Ishikawa (cell line): ENCODE results near the gene RIPOR3.

Source experiments
- CEBPB ChIP-seq: IDR thresholded peaks from 2 replicates; pipeline ENCODE4 v1.6.1; 2012
- CREB1 ChIP-seq: IDR thresholded peaks from 2 replicates; pipeline ENCODE4 v1.6.1; 2012; ENCODE audit warnings: low read depth
- EGR1 ChIP-seq: IDR thresholded peaks from 2 replicates; pipeline ENCODE4 v1.6.1; 2012
- EP300 ChIP-seq: IDR thresholded peaks from 2 replicates; pipeline ENCODE4 v1.6.1; 2012; ENCODE audit warnings: borderline replicate concordance
- FOXM1 ChIP-seq: IDR thresholded peaks from 2 replicates; pipeline ENCODE4 v1.6.1; 2012; ENCODE audit warnings: low read depth, borderline replicate concordance
- MAX ChIP-seq: IDR thresholded peaks from 2 replicates; pipeline ENCODE4 v1.6.1; 2012
- NFIC ChIP-seq: IDR thresholded peaks from 2 replicates; pipeline ENCODE4 v1.6.1; 2012
- RAD21 ChIP-seq: IDR thresholded peaks from 2 replicates; pipeline ENCODE4 v1.6.1; 2012; ENCODE audit warnings: low read depth
- TAF1 ChIP-seq: IDR thresholded peaks from 2 replicates; pipeline ENCODE4 v1.6.1; 2012; ENCODE audit warnings: low read depth, mild to moderate bottlenecking
- TCF12 ChIP-seq: IDR thresholded peaks from 2 replicates; pipeline ENCODE4 v1.6.1; 2012; ENCODE audit warnings: low read depth
- TEAD4 ChIP-seq: IDR thresholded peaks from 2 replicates; pipeline ENCODE4 v1.6.1; 2012
- USF1 ChIP-seq: IDR thresholded peaks from 2 replicates; pipeline ENCODE4 v1.6.1; 2012
- YY1 ChIP-seq: IDR thresholded peaks from 2 replicates; pipeline ENCODE4 v1.6.1; 2012; ENCODE audit warnings: low read depth
- ZBTB7A ChIP-seq: IDR thresholded peaks from 2 replicates; pipeline ENCODE4 v1.6.1; 2012; ENCODE audit warnings: low read depth
- TF ChIP-seq, protein P1 (sequence below): IDR thresholded peaks from 2 replicates; pipeline ENCODE4 v1.6.1; 2012; ENCODE audit warnings: low read depth, mild to moderate bottlenecking

RIPOR3 gene

DNA sequence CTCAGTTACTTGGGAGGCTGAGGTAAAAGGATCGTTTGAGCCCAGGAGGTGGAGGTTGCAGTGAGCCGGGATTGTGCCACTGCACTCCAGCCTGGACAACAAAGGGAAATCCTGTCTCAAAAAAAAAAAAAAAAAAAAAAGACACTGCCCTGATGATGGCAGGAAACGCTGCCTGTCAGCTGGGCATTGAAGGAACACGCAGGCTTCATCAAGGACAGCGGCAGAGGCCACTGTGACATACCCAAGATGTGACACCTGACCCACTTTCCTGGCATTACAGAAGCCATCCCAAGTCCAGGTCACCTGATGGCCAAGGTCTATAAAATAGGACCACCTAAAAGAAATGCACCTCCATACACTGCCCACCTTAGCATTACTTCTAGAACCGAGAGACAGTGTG, 75.9 kb downstream of the RIPOR3 start:
- no peak for TF ChIP-seq USF1
- TF ChIP-seq TCF12 = no peak
- TF ChIP-seq FOXM1 = no peak
- no peak for TF ChIP-seq RAD21
- no peak for TF ChIP-seq TEAD4
- TF ChIP-seq ZBTB7A = no peak
- no peak for TF ChIP-seq CEBPB
- TF ChIP-seq MAX = no peak
- no peak for TF ChIP-seq YY1
- TF ChIP-seq CREB1 = no peak
- TF ChIP-seq NFIC = no peak
- TF ChIP-seq EGR1 = no peak
- TF ChIP-seq, protein P1, sequence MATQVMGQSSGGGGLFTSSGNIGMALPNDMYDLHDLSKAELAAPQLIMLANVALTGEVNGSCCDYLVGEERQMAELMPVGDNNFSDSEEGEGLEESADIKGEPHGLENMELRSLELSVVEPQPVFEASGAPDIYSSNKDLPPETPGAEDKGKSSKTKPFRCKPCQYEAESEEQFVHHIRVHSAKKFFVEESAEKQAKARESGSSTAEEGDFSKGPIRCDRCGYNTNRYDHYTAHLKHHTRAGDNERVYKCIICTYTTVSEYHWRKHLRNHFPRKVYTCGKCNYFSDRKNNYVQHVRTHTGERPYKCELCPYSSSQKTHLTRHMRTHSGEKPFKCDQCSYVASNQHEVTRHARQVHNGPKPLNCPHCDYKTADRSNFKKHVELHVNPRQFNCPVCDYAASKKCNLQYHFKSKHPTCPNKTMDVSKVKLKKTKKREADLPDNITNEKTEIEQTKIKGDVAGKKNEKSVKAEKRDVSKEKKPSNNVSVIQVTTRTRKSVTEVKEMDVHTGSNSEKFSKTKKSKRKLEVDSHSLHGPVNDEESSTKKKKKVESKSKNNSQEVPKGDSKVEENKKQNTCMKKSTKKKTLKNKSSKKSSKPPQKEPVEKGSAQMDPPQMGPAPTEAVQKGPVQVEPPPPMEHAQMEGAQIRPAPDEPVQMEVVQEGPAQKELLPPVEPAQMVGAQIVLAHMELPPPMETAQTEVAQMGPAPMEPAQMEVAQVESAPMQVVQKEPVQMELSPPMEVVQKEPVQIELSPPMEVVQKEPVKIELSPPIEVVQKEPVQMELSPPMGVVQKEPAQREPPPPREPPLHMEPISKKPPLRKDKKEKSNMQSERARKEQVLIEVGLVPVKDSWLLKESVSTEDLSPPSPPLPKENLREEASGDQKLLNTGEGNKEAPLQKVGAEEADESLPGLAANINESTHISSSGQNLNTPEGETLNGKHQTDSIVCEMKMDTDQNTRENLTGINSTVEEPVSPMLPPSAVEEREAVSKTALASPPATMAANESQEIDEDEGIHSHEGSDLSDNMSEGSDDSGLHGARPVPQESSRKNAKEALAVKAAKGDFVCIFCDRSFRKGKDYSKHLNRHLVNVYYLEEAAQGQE = no peak
- no peak for TF ChIP-seq EP300
- TF ChIP-seq TAF1 = no peak

- no peak for TF ChIP-seq FOXM1
- no peak for TF ChIP-seq USF1
- TF ChIP-seq YY1 = no peak
- no peak for TF ChIP-seq EGR1
- no peak for TF ChIP-seq TCF12
- TF ChIP-seq CREB1 = no peak
- TF ChIP-seq, protein P1 = no peak
Observed at GRCh38 chr20:50613438-50614169, 77.7 kb downstream of the RIPOR3 start.

DNA sequence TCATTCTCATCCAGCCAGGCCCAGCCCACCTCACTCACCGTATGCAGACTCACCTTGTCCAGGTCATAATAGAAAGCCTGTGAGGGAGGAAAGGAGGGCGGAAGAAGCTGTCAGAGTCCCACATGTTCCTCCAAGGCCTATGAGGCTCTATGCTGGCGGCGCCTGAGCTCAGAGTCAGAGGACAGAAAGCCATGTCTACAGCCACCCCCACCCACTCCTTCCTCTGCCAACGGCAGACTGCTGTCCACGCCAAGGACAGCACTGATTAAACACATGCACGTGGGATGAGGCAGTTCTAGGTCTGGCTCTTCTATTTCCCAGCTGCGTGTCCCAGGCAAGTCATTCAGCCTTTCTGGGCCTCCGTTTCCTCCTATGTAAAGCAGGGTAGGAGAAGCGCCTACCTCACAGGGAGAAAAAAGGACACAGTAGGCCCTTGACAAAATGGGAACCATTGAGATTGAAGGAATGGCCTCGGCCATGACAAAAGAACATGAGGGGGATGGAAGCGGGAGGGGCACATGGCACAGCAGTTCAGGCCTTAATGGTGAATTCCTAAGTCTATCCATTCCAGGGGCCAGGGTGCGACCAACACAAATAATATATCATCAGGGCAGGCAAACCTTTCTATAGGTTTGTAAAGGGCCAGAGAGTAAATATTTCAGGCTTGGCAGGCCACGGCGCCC, 80.1 kb downstream of the RIPOR3 start:
- no peak for TF ChIP-seq CREB1
- TF ChIP-seq, protein P1 = no peak

DNA sequence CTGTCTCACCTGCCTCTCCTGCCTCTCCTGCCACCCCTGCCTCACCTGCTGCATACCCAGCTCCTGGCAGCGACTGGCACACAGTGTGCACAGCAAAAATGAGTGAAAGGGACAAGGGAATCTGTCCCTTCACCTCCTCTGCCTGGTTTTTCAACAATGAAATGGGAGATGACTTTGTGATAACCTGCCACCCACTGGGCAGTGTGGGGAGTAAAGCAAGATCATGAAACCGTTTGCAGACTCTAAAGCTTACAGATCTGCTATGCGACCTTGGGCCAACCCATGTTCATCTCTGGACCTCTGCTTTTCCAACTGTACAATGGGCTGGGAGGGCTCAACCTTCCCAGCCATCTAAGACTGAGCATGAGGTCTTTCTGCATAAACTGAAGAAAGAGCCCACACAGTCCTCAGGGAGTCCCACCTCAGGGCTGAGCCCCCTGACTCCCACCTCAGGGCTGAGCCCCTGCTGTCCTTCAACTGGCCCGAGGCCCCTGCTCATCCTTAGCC, 81.1 kb downstream of the RIPOR3 start:
- TF ChIP-seq RAD21 = 0 out of 2 replicates have a peak, but pooled peaks have one; percentile 22
- TF ChIP-seq CREB1 = no peak

DNA sequence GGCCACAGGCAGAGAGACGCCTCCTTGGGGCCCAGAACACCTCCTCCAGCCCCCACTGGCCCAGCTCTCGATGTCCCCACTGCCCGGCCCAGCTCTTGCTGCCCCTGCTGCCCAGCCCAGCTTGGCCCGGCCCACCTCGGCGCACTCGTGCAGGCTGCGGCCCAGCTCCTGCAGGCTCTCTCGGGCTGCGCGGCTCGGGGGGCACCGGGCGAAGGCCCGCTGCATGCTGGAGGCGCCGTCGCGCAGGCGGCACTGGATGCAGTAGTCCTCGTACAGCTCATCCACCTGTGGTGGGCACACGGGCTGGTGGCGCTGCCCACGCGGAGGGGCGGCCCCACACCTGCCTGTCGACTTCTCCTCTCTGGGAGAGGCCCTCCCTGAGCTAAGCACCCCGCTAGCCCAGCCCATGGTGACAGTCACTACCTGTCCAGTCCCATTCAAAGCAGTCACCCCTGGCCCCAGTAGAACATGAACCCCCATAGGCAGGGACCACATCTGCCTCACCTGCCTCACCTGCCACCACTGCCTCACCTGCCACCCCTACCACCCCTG, 81.8 kb downstream of the RIPOR3 start:
- TF ChIP-seq USF1 (no peak), CREB1 (no peak), TCF12 (no peak), NFIC (no peak), CEBPB (no peak), YY1 (no peak), FOXM1 (no peak), TEAD4 (no peak), RAD21 (no peak)
